HG03097 (cell line): Measurements from ENCODE around the gene ASMT.
"Not testable (repeated sequence)": the region's sequence is repeated elsewhere in the genome, so short reads cannot be mapped to it uniquely, and the experiment has no call there.

Source experiments
- ATAC-seq: cut with Tn5 transposase; IDR thresholded peaks from one replicate; pipeline ENCODE4 v1.9.1; 2021; ENCODE audit not compliant: unreplicated experiment, low FRiP score

ASMT gene

GRCh38 chrX:1614927-1615326 is at the start of gene ASMT:
Gene ASMT (plus strand): TSS chrX:1615059. CDS start chrX:1615200, 141 bp downstream.
- ATAC-seq = no peak

GRCh38 chrX:1574181-1574580 is 40.7 kb upstream of the ASMT start:
- ATAC-seq = not testable (repeated sequence)

- no peak for ATAC-seq
Measured at GRCh38 chrX:1576201-1576992, 38.5 kb upstream of the ASMT start.

- ATAC-seq = no peak
Measured at GRCh38 chrX:1577845-1578244, 37.0 kb upstream of the ASMT start.

- no peak for ATAC-seq
Measured at GRCh38 chrX:1578511-1579173, 36.2 kb upstream of the ASMT start.

GRCh38 chrX:1581132-1581531 is 33.7 kb upstream of the ASMT start:
- ATAC-seq = peak; percentile 61

GRCh38 chrX:1582686-1583437 is 32.0 kb upstream of the ASMT start:
- ATAC-seq = no peak

GRCh38 chrX:1584237-1585011 is 30.4 kb upstream of the ASMT start:
- no peak for ATAC-seq

- no peak for ATAC-seq
Measured at GRCh38 chrX:1587161-1587560, 27.7 kb upstream of the ASMT start.

GRCh38 chrX:1589356-1590130 is 25.3 kb upstream of the ASMT start:
- ATAC-seq = no peak

GRCh38 chrX:1591102-1591862 is 23.6 kb upstream of the ASMT start, which contains the start of gene AKAP17A:
Gene AKAP17A (plus strand): TSS chrX:1591604. CDS start chrX:1593463, 1,859 bp downstream.
- peak; percentile 95 for ATAC-seq

- no peak for ATAC-seq
Measured at GRCh38 chrX:1591863-1592469, 22.9 kb upstream of the ASMT start.

- no peak for ATAC-seq
Measured at GRCh38 chrX:1592470-1593142, 22.3 kb upstream of the ASMT start.

GRCh38 chrX:1593286-1594271 is 21.3 kb upstream of the ASMT start:
- ATAC-seq = no peak

- no peak for ATAC-seq
Measured at GRCh38 chrX:1595711-1596060, 19.2 kb upstream of the ASMT start.

GRCh38 chrX:1596676-1597344 is 18.0 kb upstream of the ASMT start:
- no peak for ATAC-seq
